ENCODE measurements around the gene NEK9. TPM values are rescaled to one million over a fixed set of nuclear protein-coding genes. Genes with fewer than 3 reads are reported as not detected.

Gene NEK9
- total RNA-seq, 1 donor from 2014 or later = 25.9 TPM

GRCh38 chr14:75046275-75046674 is 80.6 kb downstream of the NEK9 start:
- Mint-ChIP-seq H3K4me3 (no peak overlapping the region), H3K27me3 (ENCODE audit: insufficient read depth, low read depth) (peaks cover 2% of the 10 kb centered on the region), H3K4me1 (peaks cover 9% of the 10 kb centered on the region), H3K27ac (no peak overlapping the region), H3K36me3 (peaks cover 37% of the 10 kb centered on the region), H3K9me3 (peaks cover 7% of the 10 kb centered on the region)
- H3K4me3 ChIP-seq = no peak overlapping the region
- H3K27ac ChIP-seq = no peak overlapping the region
- H3F3A ChIP-seq (ENCODE audit: low read depth) = peaks cover 9% of the 10 kb centered on the region
- H3K79me2 ChIP-seq (ENCODE audit: low read depth) = peaks cover 14% of the 10 kb centered on the region
- H3K9ac ChIP-seq = no peak overlapping the region
- no peak for DNase-seq (ENCODE audit: low spot score)
- H3K4me2 ChIP-seq = no peak overlapping the region
- H3K27me3 ChIP-seq = no peaks in the 10 kb centered on the region
- H3K36me3 ChIP-seq = no peaks in the 10 kb centered on the region
- no peaks in the 10 kb centered on the region for H4K20me1 ChIP-seq (ENCODE audit: low read depth)
- no peaks in the 10 kb centered on the region for H3K9me3 ChIP-seq (ENCODE audit: low read depth)
- peaks cover 10% of the 10 kb centered on the region for H3K4me1 ChIP-seq
- TF ChIP-seq EZH2phosphoT487 (IDR thresholded peaks at IDR 0.05) (no peak), EZH2 (IDR thresholded peaks at IDR 0.05) (no peak), CTCF (IDR thresholded peaks at IDR 0.05) (no peak)
- no peak overlapping the region for H2AFZ ChIP-seq (replicated peaks)

GRCh38 chr14:75044752-75045151 is 82.1 kb downstream of the NEK9 start:
- no peaks in the 10 kb centered on the region for H4K20me1 ChIP-seq (ENCODE audit: low read depth)
- H3K36me3 ChIP-seq = no peaks in the 10 kb centered on the region
- H3K27ac ChIP-seq = no peak overlapping the region
- no peak overlapping the region for H3K4me2 ChIP-seq
- H3K9me3 Mint-ChIP-seq = peaks cover 5% of the 10 kb centered on the region
- no peaks in the 10 kb centered on the region for H3F3A ChIP-seq (ENCODE audit: low read depth)
- no peak overlapping the region for H2AFZ ChIP-seq (replicated peaks)
- no peak overlapping the region for H3K27ac Mint-ChIP-seq
- H3K9me3 ChIP-seq (ENCODE audit: low read depth) = no peaks in the 10 kb centered on the region
- no peak overlapping the region for H3K4me3 Mint-ChIP-seq
- H3K79me2 ChIP-seq (ENCODE audit: low read depth) = peaks cover 5% of the 10 kb centered on the region
- H3K9ac ChIP-seq = peak overlapping the region; percentile 2
- TF ChIP-seq EZH2 (IDR thresholded peaks at IDR 0.05) (no peak), CTCF (IDR thresholded peaks at IDR 0.05) (no peak), EZH2phosphoT487 (IDR thresholded peaks at IDR 0.05) (no peak)
- no peaks in the 10 kb centered on the region for H3K4me1 ChIP-seq
- H3K36me3 Mint-ChIP-seq = peaks cover 32% of the 10 kb centered on the region
- no peaks in the 10 kb centered on the region for H3K27me3 Mint-ChIP-seq (ENCODE audit: insufficient read depth, low read depth)
- no peaks in the 10 kb centered on the region for H3K27me3 ChIP-seq
- H3K4me3 ChIP-seq = no peak overlapping the region
- H3K4me1 Mint-ChIP-seq = peaks cover under 1% of the 10 kb centered on the region
- no peak for DNase-seq (ENCODE audit: low spot score)

- Histone ChIP-seq H3F3A (ENCODE audit: low read depth) (no peaks in the 10 kb centered on the region), H3K79me2 (ENCODE audit: low read depth) (peaks cover under 1% of the 10 kb centered on the region), H3K4me3 (no peak overlapping the region), H4K20me1 (ENCODE audit: low read depth) (no peaks in the 10 kb centered on the region), H3K27me3 (no peaks in the 10 kb centered on the region), H3K4me1 (no peaks in the 10 kb centered on the region), H3K27ac (no peak overlapping the region), H2AFZ (replicated peaks) (no peak overlapping the region), H3K4me2 (no peak overlapping the region), H3K36me3 (no peaks in the 10 kb centered on the region), H3K9ac (peak overlapping the region; percentile 2), H3K9me3 (ENCODE audit: low read depth) (no peaks in the 10 kb centered on the region)
- DNase-seq (ENCODE audit: low spot score) = no peak
- no peak overlapping the region for H3K27ac Mint-ChIP-seq
- no peak overlapping the region for H3K4me3 Mint-ChIP-seq
- no peaks in the 10 kb centered on the region for H3K4me1 Mint-ChIP-seq
- no peaks in the 10 kb centered on the region for H3K27me3 Mint-ChIP-seq (ENCODE audit: insufficient read depth, low read depth)
- H3K9me3 Mint-ChIP-seq = peaks cover 2% of the 10 kb centered on the region
- TF ChIP-seq CTCF (IDR thresholded peaks at IDR 0.05) = no peak
- no peak for TF ChIP-seq EZH2phosphoT487 (IDR thresholded peaks at IDR 0.05)
- TF ChIP-seq EZH2 (IDR thresholded peaks at IDR 0.05) = no peak
- H3K36me3 Mint-ChIP-seq = peaks cover 29% of the 10 kb centered on the region
These were observed 82.5 kb downstream of the NEK9 start for GRCh38 chr14:75044322-75044721.

All from neural progenitor cell (in vitro differentiated cells).